Stimulated activated CD4-positive, alpha-beta T cell treated with anti-CD3 and anti-CD28 coated beads, TNF-alpha, amount 100 ng/mL, for 1 hour (primary cell): Measurements from ENCODE around the gene MMP24.
"Not testable (repeated sequence)": the region's sequence is repeated elsewhere in the genome, so short reads cannot be mapped to it uniquely, and the experiment has no call there.

Source experiments
- DNase-seq, 3 donors: peaks; one replicate each; pipeline ENCODE4 v3.0.0-alpha.2; 2020; ENCODE audit warnings: low read depth in 3 of 3, low spot score in 1 of 3

The MMP24 gene

GRCh38 chr20:35305682-35306556 lies 79.4 kb downstream of the MMP24 start:
- DNase-seq, result peak in 1 of 3 donors; percentile 33

GRCh38 chr20:35306931-35307517 lies 80.5 kb downstream of the MMP24 start:
- no peak for DNase-seq

GRCh38 chr20:35307666-35308653 lies 81.5 kb downstream of the MMP24 start:
- DNase-seq, result no peak

DNA sequence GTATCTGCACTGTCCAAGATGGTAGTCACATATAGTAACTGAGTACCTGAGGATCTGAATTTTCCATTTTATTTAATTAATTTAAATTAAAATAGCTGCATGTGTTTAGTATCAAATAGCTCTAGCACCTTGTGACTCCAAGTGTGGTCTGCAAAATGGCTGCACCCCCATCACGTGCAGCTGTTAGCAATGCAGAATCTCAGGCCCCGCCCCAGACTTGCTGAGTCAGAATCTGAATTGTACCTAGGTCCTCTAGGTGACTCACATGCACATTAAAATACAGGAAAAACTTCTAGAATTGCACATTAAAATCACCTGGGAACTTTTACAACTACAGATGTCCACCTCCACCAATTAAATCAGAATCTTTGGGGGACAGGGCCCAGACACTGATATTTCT lies 84.9 kb downstream of the MMP24 start:
- peak in 1 of 3 donors; percentile 37 for DNase-seq

GRCh38 chr20:35311822-35312221 lies 85.3 kb downstream of the MMP24 start:
- no peak for DNase-seq

- DNase-seq, result no peak
These were observed 85.8 kb downstream of the MMP24 start for GRCh38 chr20:35312318-35312717.

- DNase-seq, result no peak
These were observed 88.5 kb downstream of the MMP24 start for GRCh38 chr20:35314816-35315631.

GRCh38 chr20:35315632-35316020 lies 89.1 kb downstream of the MMP24 start:
- DNase-seq, result not testable (repeated sequence)

GRCh38 chr20:35316086-35316485 lies 89.6 kb downstream of the MMP24 start:
- no peak for DNase-seq

DNA sequence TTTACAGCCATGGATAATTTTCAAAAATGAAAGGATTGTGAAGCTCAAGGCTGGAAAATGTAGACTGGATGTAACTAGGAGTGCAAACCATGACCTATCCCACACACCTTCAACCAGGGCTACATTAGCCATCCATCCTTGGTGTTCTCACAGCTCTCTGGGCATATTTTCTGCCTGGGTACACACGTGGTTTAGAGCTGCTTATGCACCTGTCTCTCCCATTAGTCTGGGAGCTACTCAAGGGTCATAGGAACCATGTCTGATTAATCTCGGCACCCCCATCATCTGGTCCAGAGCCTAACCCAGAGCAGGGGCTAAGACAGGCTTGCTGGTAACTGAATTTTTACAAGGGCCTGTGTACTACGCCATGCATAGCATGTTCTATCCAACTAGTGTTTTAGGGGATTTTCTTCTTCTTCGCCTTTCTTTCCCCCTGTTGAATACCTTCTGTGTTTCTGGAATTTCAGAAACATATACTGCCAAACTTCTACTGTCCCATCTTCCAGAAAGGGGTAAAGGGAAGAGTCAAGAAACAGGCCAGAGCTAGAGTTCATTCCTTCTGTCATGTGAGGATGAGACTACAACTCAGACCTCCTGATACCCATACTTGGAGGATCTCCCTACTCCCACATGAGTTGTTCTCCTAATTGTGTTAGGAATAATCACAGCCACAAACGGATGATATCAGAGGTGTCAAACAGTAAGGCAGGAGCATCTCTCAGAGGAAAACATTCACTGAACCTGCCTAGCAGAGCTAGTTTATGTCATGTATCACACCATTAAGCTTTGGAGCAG lies 91.1 kb downstream of the MMP24 start:
- no peak for DNase-seq

- no peak for DNase-seq
These were observed 92.1 kb downstream of the MMP24 start for GRCh38 chr20:35318502-35319157.

GRCh38 chr20:35319192-35319870 lies 92.8 kb downstream of the MMP24 start:
- no peak for DNase-seq

- DNase-seq, result no peak
These were observed 93.3 kb downstream of the MMP24 start for GRCh38 chr20:35319871-35320197.

GRCh38 chr20:35320396-35321126 lies 94.1 kb downstream of the MMP24 start:
- DNase-seq, result no peak

DNA sequence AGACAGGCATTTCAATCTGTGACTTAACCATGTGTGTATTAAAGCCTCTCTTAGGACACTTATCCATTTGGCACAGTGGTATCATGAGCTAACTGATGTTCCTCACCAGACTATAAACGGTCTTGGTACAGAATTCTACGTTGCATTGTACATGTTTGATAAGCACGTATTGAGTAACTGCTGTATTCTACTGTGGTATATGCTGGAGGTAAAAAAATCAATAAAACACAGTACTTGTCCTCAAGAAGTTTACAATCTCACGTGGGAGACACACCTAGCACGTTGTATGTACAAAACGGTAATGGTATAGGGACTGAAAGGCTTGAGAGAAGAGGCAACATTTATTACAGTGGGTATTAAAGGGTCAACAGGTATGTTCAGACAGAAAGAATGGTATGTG lies 98.9 kb downstream of the MMP24 start:
- no peak for DNase-seq

- DNase-seq, result no peak
These were observed 99.7 kb downstream of the MMP24 start for GRCh38 chr20:35326021-35326739.
